ENCODE measurements around the gene PIP5K1C.
"Not testable (repeated sequence)": the region's sequence is repeated elsewhere in the genome, so short reads cannot be mapped to it uniquely, and the experiment has no call there.

The PIP5K1C gene

DNA sequence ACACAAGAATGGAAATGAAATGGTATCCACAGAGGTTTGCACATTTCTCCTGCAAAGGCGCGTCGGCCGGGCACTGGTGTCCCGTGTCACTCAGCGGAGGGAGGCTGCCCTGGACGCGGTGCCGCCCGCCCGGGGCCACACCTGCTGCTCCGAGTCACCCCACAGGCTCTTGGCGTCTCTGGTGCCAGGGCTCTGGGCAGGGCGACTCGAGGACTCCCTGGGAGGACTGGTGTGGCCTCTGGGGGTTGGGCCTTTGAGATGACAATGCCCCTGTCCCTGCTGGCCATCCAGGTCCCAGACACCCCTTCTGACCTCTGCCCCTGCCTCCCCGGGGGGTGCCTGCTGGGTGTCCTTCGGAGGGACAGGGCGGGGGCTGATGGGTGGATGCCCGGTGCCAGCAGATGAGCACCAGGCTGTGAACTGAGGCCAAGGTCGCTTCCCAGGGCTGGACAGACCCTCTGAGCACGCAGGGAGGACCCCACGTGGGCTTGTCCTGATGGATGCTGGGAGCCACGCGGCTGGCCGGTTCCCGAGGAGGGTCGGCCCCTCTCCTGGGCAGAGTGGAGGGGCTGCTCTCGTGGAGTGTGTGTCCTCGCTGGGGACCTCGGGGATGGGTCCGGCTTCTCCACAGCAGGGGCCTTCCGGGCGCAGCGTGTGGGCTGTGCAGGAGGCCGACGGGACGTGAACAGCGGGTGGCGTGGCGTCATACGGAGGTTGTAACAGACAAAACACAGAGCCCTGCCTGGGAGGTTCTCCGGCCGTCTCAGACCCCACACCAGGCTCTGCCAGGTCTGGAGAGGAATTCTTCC is 69.0 kb downstream of the PIP5K1C start:
- DNase-seq (ENCODE audit: insufficient read length, low spot score) = no peak
- no peak for FAIRE-seq

DNA sequence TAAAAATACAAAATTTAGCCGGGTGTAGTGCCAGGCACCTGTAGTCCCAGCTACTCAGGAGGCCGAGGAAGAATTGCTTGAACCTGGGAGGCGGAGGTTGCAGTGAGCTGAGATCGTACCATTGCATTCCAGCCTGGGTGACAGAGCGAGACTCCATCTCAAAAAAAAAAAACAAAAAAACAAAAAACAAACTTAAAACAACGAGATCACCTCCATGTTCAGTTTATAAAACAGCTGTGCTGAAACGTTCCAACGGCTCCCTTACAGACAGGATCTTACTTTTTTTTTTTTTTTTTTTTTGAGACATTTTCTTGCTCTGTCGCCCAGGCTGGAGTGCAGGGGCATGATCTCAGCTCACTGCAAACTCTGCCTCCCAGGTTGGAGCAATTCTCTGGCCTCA is 71.5 kb downstream of the PIP5K1C start:
- not testable (repeated sequence) for DNase-seq (ENCODE audit: insufficient read length, low spot score); FAIRE-seq

DNA sequence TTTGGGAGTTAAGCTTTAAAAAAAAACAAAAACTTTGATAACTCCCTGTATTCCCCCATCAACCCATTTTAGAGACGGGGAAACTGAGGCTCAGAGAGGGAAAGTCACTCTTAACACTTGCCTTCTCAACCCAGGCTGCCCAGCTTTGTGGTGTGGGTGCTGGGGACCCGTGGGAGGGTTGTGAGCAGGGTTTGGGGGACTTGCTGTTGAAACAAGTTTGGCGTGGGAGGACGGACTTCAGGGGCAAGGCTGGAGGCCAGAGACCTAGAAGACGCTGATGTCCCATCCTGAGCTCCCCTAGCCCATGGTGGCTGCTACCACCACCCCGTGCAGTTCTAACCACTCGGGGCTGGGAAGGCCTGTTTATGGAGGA is 72.9 kb downstream of the PIP5K1C start:
- DNase-seq (ENCODE audit: insufficient read length, low spot score) = no peak

DNA sequence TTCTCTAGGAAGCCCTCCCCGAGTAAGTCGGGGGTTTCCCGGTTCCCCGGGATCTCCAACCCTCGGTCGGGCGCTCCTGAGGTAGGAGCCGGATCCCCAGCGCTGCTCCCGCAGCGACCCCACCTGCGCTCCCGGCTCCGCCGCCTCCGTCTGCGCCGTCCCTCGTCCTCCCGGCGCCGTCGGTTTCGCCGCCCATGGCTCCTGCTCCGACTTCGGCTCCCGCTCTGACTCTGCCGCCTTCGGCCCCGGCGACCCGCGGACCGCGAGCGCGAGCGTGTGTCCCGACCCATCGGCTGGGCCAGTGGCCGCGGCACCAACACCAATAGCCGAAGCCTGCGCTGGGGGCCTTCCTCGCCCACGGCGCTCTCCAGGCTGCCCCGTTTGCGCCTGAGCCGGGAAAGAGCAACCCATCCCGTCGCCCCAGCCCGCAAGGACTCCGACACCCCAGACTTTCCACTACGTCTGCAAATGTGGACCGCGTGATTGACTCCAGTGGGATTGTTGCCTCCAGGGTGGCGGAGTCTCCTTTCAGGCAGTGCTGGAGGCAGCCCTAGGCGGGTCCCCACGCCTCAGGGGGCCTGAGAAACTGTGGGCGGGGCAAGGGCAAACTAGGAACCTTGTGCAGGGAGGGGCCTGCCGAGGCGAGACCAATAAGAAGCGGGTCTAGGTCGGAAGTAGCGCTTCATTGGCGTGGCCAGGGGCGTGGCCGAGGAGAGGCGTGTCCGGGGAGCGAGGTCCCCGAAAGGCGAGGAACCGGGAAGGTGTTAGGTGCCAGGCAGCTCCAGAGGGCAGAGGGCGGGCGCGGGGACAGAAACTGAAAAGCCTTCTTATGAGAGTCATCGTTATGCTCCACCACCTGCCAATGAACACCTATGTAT is 73.6 kb downstream of the PIP5K1C start, which contains the start of gene CACTIN:
Gene CACTIN, minus strand, starts transcription at position 318 of the 878 bp plus-strand sequence. Its CDS starts 28 bp downstream, at position 290.
- FAIRE-seq (peak; percentile 92), DNase-seq (ENCODE audit: insufficient read length, low spot score) (peak; percentile 99)

More for the DNA sequence above, 72.9 kb downstream of the PIP5K1C start:
- no peak for FAIRE-seq

DNA sequence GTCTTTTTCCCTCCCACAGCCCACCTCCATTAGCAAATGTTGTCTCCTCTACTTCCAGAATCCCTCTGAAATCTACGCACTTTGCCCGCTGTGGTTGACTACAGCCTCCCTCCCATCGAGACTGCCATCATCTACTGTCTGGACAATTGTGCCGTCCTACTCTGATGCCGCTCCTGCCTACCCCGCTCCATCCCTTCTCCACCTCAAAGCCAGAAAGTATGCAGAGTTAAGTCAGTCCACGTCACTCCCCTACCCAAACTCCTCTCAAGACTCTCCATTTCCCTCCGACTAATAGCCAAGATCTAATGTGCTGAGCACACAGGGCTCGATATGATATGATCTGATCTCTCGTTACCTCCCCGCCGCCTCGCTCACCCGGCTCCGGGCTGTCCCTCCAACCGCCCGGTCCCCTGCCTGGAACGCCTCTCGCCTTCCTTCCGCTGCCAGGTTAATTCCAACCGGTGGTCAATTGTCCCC is 74.2 kb downstream of the PIP5K1C start:
- no peak for FAIRE-seq
- no peak for DNase-seq (ENCODE audit: insufficient read length, low spot score)

DNA sequence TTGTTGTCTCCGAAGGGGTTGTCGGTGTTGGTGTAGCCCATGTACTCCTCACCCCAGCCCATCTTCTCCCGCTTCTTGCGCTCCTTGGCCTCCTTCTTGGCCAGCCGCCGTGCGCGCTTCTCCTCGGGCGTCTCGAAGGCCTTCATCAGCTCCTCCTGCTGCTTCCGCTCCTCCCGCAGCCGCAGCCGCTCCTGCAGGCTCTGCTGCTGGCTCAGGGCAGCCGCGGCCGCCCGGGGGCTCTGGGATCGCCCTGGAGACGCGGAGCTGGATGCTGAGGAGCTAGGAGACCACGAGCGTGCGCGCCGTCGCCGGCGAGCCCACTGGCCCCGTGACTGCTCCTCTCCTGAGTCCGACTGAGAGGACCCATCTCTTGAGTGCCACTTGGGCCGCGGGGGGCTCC is 76.6 kb downstream of the PIP5K1C start:
- FAIRE-seq (no peak), DNase-seq (ENCODE audit: insufficient read length, low spot score) (no peak)

DNA sequence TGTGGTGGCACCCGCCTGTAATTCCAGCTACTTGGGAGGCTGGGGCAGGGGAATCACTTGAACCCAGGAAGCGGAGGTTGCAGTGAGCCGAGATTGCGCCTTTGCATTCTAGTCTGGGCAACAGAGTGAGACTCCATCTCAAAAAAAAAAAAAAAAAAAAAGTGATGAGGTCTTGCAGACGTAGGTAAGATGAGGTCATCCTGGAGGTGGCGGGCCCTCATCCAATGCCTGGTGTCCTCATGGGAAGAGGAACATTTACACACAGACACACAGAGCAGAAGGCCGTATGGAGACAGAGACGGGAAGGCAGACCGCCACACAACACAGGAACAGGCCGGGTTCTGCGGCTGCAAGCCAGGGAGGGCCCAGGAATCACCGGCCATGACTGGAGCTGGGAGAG is 78.0 kb downstream of the PIP5K1C start:
- DNase-seq (ENCODE audit: insufficient read length, low spot score) (no peak), FAIRE-seq (no peak)

DNA sequence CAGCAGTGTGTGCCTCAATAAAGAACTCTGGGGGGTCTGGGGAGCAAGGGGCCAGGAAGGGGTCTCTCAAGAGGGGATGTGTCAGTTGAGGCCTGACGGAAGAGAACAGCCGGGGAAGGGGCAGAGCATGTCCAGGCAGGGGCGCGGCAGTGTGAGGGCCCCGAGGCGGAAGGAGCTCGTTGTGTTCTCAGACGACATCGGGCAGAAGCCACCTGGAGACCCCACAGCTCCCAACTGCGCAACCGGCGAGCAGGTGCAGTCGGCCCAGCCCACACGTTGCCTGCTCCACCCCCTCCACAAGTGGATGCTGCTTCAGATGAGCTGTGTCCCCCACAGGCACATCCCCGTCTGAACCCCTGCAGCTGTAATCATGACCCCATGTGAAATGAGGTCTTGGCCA is 78.6 kb downstream of the PIP5K1C start:
- DNase-seq (ENCODE audit: insufficient read length, low spot score) (no peak), FAIRE-seq (no peak)

DNA sequence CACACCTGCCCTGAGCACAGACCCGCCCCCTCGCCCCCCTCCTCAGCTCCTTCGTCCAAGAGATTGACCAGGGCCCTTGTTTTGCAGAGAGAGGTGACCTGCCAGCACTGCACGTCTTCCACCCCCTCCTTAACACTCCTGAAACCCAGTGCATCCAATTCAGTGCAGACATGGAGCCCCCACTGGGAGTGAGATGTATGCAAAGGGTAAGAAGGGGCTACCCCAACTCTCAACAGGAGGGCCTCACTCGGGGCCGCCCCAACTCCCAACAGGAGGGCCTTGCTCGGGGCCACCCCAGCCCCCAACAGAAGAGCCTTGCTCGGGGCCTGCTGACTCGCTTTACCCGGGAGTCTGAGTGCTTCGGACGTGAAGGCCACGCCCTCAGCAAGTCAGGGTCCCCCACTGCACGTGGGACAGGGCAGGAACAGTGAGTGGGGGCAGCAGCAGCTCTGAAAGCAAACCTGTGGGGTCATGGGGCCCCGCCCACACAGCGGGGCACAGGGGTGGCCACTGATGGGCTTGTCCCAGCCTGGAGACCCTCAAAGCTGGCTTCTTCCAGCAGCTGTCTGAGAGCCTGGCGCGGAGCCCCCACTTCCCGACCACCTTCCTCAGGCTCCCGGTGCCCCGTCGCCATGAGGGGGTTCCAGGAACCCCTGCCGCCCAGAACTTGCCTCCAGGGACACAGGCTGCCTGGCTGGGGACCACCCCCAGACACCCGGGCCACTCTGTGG is 79.3 kb downstream of the PIP5K1C start:
- DNase-seq (ENCODE audit: insufficient read length, low spot score) = no peak
- FAIRE-seq = no peak

DNA sequence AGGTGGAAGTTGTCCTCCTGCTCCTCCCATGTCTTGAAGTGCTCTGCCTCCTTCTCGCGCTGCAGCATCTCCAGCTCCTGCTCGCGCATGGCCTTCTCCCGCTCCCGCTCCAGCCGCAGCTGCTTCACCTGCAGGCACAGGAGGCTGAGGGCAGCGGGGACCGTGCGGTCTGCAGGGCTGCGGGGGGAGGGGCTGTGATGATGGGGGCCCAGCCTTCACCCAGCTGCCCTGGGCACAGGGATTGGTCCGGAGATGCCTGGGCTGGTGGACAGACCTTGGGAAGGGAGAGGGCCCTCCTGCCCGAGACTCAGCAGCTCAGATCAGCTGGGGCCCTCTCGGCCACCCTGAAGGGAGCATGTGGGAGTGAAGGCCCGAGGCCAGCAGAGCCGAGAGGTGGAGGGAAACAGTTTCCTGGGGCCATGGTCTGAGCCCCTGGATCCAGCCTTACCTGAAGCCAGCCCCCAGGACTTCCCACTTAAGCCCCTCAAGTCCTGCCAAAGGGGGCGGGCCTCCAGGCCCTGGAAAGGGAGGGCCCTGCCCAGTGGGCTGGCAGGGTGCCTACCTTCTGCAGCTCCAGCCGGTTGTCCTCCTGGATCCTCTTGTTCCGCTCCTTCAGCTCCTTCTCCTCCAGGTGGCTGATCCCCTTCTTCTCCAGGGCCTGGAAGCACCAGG is 80.0 kb downstream of the PIP5K1C start:
- no peak for FAIRE-seq
- no peak for DNase-seq (ENCODE audit: insufficient read length, low spot score)

DNA sequence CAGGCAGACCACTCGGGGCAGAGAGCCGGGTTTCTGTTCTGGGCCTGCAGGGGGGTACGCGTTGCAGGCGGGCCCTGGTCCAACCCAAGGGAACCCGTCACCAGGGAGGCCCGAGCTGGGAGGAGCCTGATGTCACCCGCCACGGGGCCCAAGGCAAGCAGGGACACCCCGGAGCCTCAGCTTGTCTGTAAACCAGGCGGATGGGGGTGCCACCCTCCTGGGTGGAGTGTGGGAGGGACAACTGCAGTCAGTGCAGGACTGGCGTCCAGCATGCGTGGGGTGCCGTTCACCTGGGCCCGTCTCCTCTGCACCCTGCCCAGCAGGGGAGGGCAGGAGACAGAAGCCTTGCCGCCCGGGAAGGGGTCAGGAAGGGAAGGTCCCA is 80.6 kb downstream of the PIP5K1C start:
- DNase-seq (ENCODE audit: insufficient read length, low spot score) (no peak), FAIRE-seq (no peak)

DNA sequence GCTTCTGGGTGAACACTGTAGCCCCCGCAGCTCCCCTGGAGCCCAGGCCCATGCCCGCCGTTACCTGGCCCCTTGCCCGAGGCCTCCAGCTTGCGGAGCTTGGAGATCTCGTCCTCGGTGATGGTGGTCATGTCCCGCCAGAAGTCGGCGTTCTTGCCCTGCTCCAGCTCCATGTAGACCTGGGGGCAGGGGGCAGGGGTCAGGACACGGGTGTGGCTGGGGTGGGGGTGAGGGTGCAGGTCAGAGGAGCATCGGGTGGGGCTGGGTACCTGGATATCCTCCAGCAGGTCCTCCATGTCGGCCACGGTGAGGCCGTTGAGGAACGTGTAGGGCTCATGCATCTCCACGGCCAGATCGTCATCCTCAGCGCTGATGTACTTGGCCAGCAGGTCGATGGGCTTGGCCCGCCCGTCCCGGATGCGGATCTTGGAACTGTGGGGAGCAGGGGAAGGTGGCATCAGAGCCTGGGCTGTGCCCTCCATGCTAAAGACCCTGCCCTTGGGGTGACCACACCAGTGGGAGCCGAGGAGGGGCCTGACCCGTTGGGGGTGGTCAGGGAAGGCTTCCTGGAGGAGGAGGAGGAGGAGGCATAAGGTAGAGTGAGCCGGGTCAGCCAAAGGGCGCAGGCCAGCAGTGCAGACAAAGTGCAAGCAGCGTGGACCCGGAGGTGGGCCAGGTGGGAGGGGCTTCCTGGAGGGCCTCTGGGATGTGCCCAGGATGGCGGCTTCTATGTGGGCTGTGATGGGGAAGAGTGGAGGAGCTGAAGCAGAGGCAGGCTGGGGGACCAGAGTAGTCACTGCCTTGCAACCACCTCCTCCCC is 81.2 kb downstream of the PIP5K1C start:
- DNase-seq (ENCODE audit: insufficient read length, low spot score) (no peak), FAIRE-seq (no peak)

DNA sequence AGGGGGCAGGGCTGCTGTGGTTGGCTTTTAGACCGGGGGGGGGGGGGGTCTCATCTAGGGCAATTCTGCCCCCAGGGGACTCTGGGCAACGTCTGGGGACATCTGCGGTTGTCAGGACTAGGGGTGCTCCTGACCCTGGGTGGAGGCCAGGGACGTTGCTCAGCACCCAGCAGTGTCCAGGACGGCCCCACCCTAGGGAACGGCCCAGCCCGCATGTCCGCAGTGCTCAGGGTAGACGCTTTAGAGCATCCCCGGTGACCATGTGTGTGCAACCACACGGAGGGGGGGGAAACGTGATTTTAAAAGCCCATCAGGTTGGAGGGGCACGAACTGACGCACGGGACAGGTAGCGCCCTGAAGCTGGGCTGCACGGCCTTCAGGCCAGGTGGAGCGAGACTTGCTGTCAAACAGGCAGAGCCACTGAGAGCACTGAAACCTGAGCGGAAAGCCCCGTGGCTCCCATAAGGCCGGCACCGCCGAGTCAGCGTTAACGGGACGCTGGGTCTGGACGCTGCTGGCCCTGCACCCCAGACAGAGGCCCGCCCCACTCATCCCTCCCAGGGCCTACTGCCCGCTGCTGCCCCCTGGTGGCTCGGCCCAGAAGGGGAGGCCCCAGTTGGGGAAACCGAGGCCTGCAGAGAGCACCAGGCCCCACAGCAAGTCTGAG is 82.0 kb downstream of the PIP5K1C start:
- DNase-seq (ENCODE audit: insufficient read length, low spot score) (no peak), FAIRE-seq (no peak)

DNA sequence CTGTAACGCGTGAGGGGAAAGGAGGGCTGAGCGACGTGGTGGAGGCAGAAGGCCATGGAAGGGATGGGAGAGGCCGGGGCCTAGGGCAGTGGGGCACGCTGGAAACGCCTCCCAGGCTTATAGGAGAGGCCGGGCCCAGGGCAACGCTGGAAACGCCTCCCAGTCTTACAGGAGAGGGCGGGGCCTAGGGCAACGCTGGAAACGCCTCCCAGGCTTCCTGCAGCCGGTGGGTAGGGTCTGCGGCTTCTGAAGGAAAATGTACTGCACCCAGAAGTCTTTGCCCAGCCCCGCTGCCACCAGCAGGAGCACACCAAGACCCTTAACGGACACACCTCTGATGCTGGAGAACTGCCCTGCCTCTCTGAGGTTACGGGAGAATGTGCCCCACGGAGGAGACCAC is 82.8 kb downstream of the PIP5K1C start:
- FAIRE-seq (no peak), DNase-seq (ENCODE audit: insufficient read length, low spot score) (no peak)

DNA sequence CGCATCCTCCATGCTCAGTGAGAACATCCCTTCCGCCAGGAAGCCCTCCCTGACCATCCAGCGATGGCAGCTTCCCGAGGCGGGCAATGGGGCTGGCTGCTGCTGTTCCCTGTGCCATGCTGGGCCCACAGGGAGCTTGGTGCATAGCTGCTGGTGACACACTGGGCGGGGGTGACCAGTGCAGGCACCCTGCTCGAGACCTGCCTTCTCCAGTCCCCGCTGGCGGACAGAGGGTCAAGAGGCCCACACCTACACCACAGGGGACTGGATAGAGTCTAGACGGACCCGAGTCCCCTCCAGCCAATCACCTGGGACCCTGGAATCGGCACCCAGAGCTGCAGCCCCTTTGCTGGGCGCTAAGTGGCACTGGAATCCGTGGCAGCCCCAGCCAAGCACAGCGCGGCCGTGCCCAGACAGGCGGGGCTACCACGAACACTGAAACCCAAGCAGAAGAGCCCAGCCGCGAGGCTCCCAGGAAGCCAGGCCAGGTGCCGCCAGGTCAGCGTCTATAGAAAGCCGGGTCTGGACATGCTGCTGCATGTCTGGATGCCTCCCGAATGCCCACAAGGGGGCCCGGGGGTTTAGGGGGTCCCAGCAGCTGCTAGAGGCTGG is 84.6 kb downstream of the PIP5K1C start:
- FAIRE-seq (no peak), DNase-seq (ENCODE audit: insufficient read length, low spot score) (no peak)

DNA sequence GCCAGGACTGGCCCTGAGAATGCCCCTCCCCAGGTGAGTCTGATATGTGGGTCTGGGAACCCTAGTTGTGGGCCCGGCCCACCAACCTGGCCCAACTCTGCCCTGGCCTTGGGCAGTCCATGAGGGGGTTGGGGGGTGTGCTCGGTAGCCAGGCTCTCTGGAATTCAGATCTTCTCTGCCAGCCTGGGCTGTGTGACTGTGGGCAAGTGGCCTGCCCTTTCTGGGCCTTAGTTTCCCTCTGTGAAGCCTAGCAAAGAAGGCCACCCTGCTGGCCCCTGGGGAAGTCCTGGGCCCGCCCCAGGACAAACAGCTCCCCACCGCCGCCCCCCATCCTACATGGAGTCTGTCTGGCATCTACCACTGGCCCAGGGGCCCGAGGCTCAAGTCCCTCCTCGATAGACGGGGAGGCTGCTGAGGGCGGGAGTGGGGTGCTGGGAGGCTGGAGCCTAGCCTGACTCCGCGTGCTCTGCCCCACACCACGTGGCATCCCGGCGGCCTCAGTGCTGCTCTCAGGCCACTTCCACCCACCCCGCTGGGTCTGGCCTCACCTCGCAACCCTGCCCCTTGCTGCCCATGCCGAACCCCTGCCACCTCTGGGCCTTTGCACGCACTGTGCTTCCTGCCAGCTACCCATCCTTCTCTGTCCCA is 85.3 kb downstream of the PIP5K1C start:
- DNase-seq (ENCODE audit: insufficient read length, low spot score) = no peak
- no peak for FAIRE-seq

DNA sequence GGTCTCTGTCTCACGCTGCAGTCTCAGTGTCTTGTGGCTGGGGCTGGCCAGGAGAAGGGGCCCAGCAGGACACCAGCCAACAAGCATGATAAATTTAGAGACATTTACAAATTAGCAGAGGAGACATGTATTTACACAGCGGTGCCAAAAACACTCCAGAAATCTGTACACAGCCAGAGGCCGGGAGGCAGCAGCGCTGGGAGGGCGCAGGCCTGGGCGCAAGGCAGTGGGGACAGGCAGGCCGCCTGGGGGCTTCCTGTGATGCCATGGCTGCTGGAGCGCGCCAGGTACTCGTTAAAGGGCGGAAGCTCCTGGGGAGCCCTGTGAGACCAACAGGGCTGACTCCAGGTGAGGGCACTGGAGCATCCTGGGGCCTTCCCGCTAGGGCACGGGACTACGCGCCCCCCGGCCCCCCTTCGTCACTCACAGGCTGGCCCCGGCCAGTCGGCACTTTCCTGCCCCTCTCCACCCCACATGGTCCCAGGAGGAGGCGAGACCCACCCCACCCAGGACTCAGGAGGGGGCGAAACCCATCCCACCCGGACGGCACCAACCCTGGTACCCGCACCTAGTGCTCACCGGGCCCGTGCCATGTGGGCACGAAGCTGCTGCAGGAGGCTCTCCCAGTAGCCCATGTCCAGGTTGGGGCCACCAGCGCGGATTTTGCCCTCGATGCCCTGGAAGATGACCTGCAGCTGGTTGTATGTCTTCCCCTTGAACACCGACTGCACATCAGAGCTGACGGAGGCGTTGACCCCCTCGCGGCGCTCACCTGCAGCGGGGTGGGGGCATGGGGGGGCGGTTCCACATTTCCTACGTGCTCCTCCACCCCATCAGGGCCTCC is 86.2 kb downstream of the PIP5K1C start:
- FAIRE-seq = no peak

More for the DNA sequence above, 86.2 kb downstream of the PIP5K1C start:
- no peak for DNase-seq (ENCODE audit: insufficient read length, low spot score)
